Astrocyte of the spinal cord (primary cell): ENCODE results near the gene WDR93.

Experiments
- DNase-seq: peaks from one replicate; pipeline ENCODE4 v3.0.0; 2011; ENCODE audit warnings: low read depth, low spot score
- H3K4me3 ChIP-seq: 2 replicates; pipeline ENCODE4 v1.5.1; 2011; ENCODE audit warnings: low read depth, mild to moderate bottlenecking, low read length, moderate library complexity
- in situ Hi-C: cut with HindIII; loops from 2 replicates; pipeline ENCODE4 v1.10.0; 2017; ENCODE audit warnings: low sequenced_read_pairs
- TF ChIP-seq, protein P1 (sequence below): IDR thresholded peaks from 2 replicates; pipeline ENCODE4 v1.5.1; 2012; ENCODE audit warnings: low read depth, mild to moderate bottlenecking, low read length, inconsistent platforms

The WDR93 gene

DNA sequence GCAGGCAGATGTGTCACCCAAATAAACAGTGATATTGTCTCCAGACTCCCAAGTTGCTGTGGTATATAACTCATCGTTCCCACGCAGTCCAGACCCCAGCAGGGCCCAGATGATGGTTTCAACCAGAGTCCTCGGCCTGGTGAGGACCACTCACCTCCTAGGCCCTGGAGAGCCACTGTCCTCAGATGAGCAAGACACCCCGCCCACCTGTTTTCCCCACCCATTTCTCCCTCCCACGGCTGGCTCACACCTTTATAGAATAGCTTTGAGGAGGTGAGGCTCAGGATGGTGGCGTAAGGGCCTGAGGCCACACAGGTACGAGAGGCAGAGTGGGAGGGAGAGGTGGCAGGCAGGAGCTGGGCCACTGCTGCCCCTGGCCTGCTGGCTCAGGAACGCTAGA lies 53.0 kb downstream of the WDR93 start:
- DNase-seq = no peak
- TF ChIP-seq, protein P1, sequence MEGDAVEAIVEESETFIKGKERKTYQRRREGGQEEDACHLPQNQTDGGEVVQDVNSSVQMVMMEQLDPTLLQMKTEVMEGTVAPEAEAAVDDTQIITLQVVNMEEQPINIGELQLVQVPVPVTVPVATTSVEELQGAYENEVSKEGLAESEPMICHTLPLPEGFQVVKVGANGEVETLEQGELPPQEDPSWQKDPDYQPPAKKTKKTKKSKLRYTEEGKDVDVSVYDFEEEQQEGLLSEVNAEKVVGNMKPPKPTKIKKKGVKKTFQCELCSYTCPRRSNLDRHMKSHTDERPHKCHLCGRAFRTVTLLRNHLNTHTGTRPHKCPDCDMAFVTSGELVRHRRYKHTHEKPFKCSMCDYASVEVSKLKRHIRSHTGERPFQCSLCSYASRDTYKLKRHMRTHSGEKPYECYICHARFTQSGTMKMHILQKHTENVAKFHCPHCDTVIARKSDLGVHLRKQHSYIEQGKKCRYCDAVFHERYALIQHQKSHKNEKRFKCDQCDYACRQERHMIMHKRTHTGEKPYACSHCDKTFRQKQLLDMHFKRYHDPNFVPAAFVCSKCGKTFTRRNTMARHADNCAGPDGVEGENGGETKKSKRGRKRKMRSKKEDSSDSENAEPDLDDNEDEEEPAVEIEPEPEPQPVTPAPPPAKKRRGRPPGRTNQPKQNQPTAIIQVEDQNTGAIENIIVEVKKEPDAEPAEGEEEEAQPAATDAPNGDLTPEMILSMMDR = no peak
- H3K4me3 ChIP-seq = no peak overlapping the region
- in situ Hi-C loops = no loop called here

DNA sequence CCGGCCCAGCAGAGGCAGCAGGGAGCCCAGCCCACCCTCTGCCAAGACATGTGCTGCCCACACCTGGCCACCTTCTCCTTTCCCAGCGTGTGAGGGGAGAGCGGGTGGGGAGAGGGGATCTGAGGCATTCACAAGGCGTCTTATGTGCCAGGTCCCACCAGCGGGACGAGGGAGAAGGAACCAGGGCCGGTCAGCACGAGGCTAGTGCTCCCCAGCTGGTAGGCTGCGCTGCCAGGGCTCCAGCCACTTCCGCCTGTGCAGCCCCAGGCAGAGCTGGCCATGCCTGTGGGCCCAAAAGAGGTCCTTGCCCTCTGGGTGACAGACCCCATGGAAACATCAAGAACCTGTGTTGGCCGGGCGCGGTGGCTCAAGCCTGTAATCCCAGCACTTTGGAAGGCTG lies 54.5 kb downstream of the WDR93 start:
- TF ChIP-seq, protein P1 = no peak
- no peak overlapping the region for H3K4me3 ChIP-seq
- in situ Hi-C loops = no loop called here
- no peak for DNase-seq

DNA sequence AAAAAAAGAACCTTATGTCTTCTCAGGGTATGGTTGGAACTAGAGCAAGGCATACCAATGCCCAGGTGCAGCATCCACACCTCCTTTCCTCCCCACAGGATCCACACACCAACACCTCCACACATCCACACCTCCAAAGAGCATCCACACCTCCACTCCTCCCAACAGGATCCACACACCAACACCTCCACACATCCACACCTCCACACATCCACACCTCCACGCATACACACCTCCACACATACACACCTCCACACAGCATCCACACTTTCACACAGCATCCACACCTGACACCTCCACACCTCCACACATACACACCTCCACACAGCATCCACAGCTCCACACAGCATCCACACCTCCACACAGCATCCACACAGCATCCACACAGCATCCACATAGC lies 55.2 kb downstream of the WDR93 start:
- in situ Hi-C loops = no loop called here
- no peak overlapping the region for H3K4me3 ChIP-seq

DNA sequence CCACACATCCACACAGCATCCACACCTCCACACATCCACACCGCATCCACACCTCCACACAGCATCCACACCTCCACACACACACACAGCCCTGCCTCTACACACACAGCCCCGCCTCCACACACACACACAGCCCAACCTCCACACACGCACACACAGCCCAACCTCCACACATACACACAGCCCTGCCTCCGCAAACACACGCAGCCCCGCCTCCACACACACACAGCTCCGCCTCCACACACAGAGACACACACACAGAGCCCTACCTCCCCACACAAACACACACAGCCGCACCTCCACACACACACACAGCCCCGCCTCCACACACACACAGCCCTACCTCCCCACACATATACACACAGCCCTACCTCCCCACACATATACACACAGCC lies 55.8 kb downstream of the WDR93 start:
- TF ChIP-seq, protein P1 = no peak
- H3K4me3 ChIP-seq = no peak overlapping the region

More for the DNA sequence above, 55.2 kb downstream of the WDR93 start:
- DNase-seq = no peak
- TF ChIP-seq, protein P1 = no peak

DNA sequence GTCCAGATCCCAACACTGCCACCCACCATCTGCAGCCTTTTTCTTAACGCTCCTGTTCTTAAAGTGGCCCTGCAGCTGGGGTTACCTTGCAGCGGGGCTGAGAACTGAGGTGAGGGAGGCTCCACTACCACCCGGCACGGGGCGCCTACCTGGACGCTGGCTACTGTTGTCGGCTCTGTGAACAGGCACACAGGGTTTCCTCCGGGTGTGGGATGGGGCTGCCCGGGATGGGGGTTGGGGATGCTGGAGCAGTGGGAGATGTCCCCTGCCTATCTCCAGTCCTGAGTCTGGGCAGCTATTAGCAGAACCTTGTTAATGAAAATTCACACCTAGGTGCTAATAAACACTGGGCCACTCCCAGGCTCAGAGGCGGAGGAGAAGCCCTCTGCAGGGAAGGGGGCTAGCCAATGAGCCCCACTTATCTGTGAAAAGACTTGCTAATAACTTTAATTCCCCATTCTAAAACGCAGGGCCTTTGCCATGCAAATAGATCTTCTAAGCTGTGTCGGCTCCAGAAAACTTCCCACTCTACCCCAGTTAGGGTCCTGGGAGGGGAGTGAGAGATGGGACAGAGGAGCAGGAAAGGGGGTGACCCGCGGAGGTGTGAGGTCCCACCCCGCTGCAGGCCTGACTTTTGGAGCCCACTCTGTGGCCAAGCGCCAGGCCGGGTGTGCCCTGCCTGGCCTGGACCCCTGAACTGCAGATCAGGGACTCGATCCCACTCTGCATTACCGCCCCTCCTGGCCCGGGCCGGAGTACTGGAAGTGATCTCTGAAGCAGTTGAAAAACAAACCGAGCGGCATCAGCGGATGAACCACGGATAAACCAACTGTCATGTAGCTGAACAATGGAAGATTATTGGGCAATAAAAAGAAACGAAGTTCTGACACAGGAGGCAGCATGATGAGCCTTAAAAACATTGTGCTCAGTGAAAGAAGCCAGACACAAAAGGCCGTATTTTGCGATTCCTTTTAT lies 57.4 kb downstream of the WDR93 start:
- DNase-seq = no peak
- TF ChIP-seq, protein P1 = no peak
- in situ Hi-C loops = no loop called here
- no peak overlapping the region for H3K4me3 ChIP-seq

More for the DNA sequence above, 55.8 kb downstream of the WDR93 start:
- DNase-seq = no peak
- in situ Hi-C loops = no loop called here

DNA sequence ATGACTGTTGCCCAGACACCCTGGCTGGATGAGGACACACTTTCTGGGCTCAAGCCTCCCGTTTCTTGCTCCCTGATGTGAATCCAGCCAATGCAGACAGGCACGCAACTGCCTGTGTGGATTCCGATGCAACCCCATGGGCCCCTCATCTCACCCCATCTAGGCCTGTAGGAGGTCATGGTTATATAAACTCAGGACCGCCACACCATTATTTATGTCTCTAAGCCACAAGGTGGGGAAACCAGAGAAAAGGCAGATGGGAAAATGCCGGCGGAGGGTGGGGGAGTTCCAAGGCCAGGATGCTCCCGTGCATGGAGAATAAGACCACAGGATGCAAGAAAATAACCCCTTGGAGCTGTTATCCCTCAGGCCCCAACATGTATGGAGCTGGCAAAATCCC lies 58.4 kb downstream of the WDR93 start:
- in situ Hi-C loops = no loop called here
- DNase-seq = no peak
- no peak overlapping the region for H3K4me3 ChIP-seq
- TF ChIP-seq, protein P1 = no peak
